NCI-H2227 (cell line): Measurements from ENCODE around the gene GNPAT.

Experiments used
- DNase-seq: peaks from one replicate; lab custom pipeline; 2025; ENCODE audit not compliant: unreplicated experiment; lab: John Stamatoyannopoulos, UW

The GNPAT gene

DNA sequence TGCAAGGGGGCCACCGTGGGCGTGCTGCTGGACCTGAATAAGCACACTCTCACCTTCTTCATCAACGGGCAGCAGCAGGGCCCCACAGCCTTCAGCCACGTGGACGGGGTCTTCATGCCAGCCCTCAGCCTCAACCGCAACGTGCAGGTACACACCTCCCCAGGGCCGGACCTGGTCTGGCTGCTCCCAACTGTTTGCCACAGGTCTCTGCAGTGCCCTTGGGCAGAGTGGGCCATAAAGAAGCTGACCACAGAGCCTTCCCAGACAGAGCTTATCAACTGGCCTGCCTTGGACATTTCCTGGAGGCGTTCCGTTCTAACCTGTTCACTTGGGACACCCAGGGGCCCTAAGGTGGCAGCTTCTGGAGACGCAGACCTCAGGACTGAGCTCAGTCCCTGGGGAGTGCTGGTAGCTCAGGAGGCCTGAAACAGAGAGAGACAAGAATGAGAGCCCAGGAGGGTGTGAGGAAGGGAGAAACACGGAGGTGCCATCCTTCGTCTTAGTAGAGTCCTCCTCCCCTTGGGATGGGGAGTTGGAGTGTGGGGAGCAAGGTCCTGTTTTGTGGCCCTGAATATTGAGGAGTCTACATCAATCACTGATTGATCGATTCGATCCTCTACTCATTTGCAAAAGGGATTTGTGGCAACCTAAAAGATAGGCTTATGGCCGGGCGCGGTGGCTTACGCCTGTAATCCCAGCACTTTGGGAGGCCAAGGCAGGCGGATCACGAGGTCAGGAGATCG lies 27.0 kb upstream of the GNPAT start:
- no peak for DNase-seq

DNA sequence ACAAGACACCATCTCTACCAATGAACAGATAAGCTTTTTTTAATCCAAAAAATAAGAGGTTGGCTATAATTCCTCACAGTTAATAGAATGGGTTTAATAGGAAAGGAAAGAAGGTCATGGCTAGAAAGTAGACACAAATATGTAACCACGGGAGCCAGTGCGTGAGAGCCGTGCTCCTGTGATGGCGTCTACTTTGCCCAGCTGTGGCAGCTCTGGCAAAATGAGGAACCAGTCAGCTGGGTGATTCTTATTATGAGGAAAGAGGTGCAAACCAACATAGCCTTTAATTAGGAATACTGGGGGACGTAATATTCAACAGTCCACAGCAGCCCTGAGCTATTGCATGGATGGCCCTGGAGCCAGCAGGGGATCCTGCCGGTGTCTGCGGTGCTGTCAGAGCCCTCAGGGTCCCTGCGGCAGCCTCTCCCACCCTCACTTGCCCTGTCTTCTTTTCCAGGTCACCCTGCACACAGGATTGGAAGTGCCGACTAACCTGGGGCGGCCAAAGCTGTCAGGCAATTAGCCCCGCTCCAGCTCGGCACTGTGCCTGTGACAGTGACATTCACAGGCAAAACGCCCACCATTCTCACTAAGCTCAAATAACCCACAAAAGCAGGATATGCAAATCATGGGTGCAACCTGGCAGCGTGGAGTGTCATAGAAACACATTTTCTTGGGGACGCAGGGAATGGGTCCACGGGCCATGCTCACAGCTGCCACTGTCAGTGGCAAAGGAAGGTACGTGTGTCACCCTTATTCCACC lies 25.9 kb upstream of the GNPAT start:
- no peak for DNase-seq

DNA sequence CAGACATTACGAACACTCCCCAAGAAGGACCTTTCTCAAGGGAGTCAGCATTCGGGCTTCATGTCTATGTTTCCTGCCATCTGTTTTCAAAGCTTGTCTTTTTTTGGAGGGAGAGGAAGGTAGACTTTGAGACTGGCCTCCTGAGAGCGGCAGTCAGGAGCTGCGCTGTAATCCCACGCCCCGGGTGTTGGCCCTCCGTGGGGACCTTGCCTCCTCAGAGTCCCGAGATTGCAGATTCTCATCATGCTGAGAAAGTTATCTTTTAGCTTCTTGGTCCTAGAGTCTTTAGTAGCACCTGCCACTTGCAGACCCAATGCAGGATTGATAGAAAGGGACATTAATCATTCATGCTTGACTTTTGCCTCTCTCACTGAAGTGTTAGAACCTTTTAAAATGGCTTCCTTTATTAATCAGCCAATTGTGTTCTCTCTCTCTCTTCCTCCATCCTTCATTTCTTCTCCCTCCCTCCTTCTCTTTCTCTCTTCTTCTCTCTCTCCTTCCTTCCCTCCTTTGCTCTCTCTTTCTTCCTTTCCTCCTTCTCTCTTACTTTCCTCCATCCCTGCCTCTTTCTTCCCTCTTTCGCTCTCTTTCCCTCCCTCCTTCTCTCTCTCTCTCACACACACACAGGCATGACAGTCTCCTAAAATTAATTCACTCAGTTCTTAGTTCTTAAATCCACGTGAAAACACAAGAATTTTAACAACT lies 25.2 kb upstream of the GNPAT start:
- no peak for DNase-seq

DNA sequence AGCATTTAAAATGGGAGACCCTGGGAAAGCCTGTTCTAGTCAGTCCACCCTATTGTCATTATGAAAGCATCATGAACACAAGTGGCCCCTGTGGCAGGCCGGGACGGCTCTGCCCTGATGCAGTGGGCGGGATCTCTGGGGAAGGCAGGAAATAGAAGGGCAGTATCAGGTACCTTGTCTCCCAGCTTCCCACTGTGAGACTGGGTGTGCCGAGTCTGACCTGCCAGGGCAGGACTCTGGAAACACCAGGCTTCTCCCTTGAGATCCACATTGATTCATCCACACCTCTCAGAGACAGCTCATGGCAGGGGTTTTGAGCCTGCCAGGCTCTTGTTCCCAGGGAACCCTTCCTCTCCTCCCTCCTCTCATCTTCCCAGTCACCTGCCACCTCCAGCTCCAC lies 24.5 kb upstream of the GNPAT start:
- DNase-seq: no peak

DNA sequence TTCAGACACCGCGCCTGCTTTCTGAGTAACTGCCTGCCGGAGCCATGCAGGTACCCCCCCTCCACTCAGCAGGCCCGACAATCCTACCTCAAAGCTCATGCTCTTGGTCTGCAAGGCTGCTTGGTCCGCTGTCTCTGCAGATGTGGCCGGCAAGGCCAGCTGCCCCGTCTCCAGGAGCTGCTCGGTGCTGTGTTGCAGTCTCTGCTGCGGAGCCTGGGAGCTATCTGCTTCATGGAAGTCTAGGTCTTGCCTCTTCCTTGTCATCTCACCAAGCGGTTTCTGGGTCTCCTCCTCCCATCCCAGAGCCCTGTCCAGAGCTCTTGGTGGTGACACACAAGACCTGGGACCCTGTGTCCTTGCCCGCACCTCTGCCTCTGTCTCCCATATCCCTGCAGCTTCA lies 24.0 kb upstream of the GNPAT start:
- no peak for DNase-seq

DNA sequence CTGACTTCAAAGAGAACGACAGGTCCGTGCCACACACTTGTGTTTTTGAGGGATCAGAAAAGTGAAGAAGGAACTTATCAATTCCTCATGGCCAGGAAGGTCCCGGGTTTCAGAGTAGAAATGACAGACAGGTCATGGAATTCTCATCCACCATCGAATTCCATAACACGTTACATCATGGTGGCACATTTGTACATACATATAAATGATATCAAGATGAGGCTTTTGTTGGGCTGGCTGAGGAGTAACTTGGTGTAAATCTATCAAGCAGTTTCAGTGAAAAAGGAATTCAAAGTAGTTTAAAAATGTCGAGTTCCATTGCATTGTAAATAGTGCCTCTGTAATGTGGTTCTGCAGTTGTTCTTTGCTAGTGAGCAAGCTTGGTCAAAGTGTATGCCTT lies 22.9 kb upstream of the GNPAT start:
- DNase-seq: no peak

DNA sequence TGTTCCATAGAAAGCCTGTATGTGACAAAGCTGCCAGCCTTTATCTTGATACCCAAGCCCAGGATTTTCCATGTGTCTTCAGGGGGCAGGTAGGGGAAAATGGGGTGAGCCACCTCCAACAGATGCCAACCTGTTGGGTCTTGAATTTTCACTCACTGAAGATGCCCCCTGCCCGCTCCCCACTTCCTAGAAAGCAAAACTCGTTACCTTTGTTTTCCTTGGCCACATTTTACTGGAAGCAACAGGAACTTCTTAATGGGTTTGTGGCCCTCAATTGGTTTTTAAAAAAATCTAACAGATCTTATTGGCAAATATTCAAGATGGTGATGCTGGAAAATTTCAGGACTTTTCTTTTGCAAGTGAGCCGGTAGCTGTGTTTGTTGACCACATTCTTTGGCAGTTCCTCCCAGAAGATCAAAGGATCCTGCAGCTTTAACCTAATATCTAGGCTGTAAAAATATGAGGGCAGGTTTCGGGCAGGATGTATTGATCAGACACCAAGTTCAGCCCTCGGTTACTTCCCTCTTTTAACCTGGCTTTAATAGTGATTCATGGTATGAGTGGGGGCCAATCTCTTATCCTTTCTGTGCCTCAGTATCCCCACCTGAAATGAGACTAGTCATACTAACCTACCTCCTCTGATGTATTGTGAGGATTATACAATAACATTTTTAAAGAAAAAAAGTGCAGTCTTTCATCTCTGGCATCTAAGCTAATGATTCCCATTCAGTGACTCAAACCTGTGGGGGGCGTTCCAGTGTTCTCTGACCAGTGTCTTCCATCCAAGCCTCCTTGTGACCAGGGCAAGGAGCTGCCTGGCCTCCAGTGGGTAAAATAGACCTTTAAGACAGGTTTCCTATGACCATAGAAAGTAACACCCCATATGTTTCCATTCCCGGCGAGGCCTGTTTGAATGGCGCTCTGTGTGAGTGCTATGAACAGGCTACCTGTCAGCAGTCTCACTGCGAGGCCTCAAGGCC lies 21.3 kb upstream of the GNPAT start:
- no peak for DNase-seq

DNA sequence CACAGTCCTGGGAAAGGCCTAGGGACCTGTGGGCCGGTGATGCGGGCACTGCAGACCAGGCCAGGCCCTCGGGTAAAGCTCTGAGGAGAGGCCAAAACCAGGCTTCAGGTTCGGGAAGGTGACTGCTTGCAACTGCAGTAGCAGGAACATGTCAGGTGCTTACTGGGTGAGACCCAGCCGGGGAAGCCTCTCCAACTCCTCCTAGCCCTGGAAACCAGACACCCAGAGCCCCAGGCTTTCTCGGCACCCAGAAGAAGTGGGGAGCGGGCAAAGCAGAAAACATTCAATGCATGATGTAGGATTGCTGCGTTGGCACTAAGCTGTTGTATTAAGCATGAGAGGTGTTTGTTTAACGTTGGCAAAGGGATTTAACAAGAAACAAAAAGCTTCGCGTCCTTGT lies 20.2 kb upstream of the GNPAT start:
- DNase-seq: no peak

DNA sequence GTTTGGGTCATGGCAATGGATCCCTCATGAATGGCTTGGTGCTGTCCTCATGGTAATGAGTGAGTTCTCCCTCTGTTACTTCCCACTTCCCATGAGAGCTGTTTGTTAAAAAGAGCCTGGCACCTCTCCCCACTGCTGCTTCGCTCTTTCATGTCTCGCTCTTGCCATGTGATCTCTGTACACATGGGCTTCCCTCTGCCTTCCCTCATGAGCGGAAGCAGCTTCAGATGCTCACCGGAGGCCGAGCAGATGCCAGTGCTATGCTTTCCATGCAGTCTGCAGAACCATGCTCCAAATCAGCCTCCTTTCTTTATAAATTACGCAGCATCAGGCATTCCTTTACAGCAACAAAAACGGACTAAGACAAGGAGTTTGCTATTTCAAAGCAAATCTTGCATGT lies 14.9 kb upstream of the GNPAT start:
- no peak for DNase-seq

DNA sequence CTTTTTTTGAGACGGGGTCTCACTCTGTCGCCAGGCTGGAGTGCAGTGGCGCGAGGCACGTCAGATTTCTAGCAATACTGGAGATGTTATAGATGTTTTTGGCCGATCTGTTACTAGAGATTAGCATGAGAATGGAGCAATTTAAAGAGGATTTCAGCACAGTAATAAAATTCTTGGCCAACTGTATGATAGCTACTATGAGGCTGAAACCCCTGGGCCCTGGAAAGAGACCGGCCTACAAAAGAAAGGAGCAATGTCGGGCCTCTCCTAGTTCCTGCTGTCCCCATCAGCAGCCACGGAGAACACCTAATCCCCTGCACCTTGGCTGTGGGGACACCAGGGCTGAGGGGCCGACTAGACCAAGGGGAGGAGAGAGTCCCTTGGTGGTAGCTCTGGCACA lies 9.5 kb upstream of the GNPAT start:
- DNase-seq: no peak

DNA sequence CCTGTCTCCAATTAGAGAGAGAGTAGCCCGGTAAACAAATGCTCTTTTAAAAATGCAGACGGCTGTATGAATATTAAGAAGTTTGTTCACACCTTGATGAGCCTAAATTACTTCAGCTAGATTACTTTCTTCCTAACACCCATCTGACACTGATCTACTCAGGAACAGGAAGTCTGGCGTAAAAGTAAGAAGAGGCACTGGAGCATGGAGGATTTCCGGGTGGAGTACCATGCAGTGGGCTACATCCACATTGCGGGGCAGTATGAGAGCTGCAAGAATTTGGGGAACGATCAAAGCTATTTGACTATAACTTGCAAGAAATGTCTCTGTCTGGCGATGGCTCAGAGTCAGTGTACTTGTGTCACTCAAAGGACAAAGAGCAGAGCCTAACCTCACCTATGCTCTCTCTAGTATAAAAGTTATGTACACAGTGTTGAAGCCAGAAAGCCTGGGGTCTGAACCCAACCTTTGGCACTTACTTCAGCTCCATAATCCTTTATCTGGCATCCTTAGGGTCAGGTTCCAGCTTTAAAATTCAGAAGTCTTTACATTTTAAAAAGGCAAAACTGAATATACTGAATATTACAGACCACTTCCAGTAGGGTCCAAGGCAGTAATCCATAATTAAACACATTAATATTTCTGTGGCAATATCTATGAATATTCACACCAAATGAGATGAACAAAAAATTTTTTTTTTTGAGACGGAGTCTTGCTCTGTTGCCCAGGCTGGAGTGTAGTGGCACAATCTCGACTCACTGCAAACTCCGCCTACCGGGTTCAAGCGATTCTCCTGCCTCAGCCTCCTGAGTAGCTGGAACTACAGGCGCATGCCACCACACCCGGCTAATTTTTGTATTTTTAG lies 7.9 kb upstream of the GNPAT start:
- DNase-seq: no peak

DNA sequence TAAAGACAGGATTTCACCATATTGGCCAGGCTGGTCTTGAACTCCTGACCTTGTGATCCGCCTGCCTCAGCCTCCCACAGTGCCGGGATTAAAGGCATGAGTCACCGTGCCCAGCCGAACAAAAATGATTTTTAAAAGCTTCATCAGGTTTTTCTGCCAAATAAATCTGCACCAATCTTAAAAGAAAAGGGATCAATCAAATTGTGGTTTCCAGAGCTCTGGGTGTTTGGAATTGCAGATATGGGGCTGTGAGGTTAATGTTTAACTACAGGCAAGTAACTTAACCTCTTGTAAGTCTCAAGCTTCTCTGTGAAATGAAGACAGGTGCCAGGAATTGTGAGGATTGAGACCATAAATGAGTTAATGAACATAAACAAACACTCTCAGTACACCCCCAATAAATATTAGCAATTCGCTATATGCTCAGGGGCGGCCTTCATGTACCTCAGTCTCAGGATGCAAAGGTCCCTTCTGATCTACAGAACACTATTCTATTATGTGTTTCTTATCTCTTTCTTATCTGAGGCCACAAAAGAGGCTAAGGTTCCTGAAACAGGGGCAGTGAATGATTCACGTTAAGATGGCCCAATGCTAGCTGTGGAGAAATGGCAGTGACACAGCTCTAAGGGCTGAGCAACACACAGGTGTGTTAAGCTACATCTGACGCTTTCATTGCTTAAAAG lies 7.1 kb upstream of the GNPAT start:
- DNase-seq: no peak

DNA sequence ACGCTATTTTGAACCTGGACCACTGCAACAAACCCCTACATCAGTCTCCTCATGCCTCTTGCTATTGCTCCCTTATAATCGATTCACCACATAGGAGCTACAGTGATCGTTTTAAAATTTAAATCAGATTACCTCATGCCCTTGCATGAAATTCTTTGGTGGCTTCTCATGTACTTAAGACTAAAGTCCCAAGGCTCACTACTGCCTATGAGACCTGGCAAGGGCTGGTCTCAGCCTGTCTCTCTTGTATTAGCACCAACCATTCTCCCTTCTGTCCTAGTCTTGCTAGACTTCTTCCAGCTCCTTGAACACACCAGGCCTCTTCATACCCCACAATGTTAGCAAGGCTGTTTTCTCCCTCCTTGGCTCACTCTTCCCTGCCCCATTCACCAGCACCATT lies 6.5 kb upstream of the GNPAT start:
- DNase-seq: no peak

DNA sequence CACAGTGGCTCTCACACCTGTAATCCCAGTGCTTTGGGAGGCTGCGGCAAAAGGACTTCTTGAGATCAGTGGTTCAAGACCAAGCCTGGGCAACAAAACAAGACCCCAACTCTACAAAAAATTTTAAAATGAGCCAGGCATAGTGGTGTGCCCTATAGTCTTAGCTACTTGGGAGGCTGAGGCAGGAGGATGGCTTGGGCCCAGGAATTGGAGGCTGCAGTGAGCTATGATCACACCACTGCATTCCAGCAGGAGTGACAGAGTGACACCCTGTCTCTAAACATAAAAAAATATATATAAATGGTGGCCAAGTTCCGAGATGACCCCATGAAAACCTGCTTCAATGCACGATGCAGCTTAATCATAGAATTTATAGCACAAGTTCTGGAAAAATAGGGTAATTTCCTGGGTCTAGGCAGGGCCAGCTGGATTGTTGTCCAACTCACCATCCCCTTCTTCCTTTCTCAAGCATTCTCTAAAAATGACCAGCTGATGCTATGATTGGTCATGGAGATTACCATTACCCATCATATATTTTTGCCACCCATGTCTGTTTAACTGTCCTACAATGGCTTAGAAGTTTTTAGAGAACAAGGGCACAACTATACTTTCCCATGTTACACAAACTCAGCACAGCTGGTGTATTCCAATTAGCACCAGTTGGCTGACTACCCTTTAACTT lies 5.3 kb upstream of the GNPAT start:
- DNase-seq: no peak

DNA sequence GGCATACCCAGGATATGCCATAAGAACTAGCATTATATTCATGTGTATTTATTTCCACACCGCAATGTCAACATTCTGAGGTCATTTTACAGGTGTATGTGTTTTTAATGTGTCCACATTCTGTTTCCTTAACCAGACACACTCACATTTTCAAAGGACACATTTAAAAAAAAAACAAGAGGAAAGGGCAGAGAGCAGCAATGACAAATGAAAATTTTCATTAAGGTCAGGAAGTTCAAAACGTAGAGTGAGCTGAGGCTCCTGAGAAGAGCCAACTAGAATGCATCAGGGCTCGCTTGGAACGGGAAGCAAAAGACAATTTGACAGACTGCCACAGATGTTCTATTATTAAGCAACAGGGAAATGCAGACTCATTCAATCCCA lies 4.8 kb upstream of the GNPAT start:
- no peak for DNase-seq

DNA sequence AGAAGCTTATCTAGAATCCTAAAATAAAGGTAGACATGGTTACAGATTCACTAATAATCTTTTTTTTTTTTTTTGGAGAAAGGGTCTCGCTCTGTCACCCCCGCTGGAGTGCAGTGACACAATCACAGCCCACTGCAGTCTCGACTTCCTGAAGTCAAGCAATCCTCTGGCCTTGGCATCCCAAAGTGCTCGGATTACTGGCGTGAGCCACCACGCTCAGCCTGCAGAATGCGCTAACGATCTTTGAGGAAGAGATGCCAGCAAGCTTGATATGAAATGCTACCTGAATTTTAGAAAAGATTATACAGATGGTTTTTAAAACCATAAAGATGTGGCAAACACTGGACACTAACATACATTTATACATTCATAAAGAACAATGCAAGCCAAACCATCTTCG lies 4.1 kb upstream of the GNPAT start:
- DNase-seq: no peak

DNA sequence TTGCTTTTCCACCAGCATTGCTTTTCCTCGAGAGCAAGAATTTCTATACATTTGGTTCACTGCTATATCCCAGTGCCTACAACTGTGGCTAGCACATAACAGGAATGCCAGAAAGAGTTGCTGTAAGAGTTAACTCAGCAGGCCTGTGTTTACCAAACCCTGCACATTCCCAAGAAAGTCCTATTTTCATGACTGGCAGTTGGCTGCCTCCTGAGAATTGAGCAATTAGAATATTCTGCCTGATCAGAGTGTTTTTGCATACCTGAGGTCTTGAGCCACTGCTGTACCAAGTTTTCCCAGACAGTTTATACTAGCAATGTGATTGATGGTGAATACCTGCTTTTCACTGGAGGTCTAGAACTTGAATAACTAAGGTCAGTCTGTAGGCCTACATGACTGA lies 2.7 kb upstream of the GNPAT start:
- no peak for DNase-seq

DNA sequence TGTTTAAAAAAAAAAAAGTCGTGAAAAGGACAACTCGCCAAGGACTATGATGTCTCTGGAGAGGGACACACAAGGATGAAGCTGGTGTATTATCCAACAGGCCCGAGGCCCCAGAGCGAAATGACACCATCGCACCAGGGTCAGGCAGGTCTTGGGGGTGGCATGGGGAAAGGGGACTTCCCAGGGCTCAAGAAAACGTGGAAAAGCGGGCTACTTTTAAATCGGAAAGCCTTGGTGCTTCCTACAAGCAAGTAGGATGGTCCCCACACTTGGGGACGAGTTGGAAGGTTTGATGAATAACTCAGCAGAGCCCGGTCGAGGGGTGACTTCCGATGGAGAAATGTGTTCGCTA lies 505 bp upstream of the GNPAT start:
- no peak for DNase-seq

DNA sequence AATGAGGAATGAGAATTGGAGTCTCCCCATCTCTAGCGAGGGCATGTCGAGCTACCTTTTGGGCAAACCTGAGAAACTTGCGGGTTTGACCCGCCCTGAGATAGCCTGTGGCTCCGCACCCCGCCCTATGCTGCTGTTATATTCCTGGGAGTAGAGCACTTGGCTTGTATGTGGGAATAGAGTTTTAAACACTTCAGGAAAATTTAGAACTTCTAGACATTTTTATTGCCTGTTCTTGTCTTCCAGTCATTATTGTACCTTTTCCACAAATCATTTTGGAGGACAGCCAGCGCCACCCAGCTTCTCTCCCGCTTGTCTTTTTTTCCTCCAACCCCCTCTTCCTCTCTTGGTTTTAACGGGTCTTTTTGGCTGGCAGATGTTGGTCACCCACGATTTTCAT lies 738 bp downstream of the GNPAT start:
- no peak for DNase-seq
